Measurements from ENCODE around the gene PPP1R37. TPM values are rescaled to one million over a fixed set of nuclear protein-coding genes. Genes with fewer than 3 reads are reported as not detected.

The PPP1R37 gene
- total RNA-seq, 2 donors from 2014 or later = 19.6 to 22.6 TPM

- DNase-seq (ENCODE audit: low spot score) (no peak), ATAC-seq (ENCODE audit: insufficient number of reproducible peaks, low FRiP score, low read depth) (no peak)
- Histone ChIP-seq H3K9me3 (no peaks in the 10 kb centered on the region), H3K4me3 (no peak overlapping the region), H3K27me3 (replicated peaks; ENCODE audit: insufficient read depth) (no peaks in the 10 kb centered on the region), H3K27ac (no peak overlapping the region), H3K4me1 (ENCODE audit: control insufficient read depth in 1 of 2, low read depth in 2 of 2) (peaks cover 1 to 5% of the 10 kb centered on the region in 2 donors), H3K36me3 (peaks cover 31% of the 10 kb centered on the region)
- no peak for TF ChIP-seq CTCF (IDR thresholded peaks at IDR 0.05)
Observed at GRCh38 chr19:45071545-45071938, 21.4 kb upstream of the PPP1R37 start.

- ATAC-seq (ENCODE audit: insufficient number of reproducible peaks, low FRiP score, low read depth) (no peak), DNase-seq (ENCODE audit: low spot score) (no peak)
- Histone ChIP-seq H3K27me3 (replicated peaks; ENCODE audit: insufficient read depth) (no peaks in the 10 kb centered on the region), H3K36me3 (peaks cover 28% of the 10 kb centered on the region), H3K4me1 (ENCODE audit: control insufficient read depth in 1 of 2, low read depth in 2 of 2) (peaks cover 5 to 11% of the 10 kb centered on the region in 2 donors), H3K9me3 (no peaks in the 10 kb centered on the region), H3K4me3 (no peak overlapping the region), H3K27ac (no peak overlapping the region)
- TF ChIP-seq CTCF (IDR thresholded peaks at IDR 0.05) = no peak
Observed at GRCh38 chr19:45071969-45072790, 20.8 kb upstream of the PPP1R37 start.

GRCh38 chr19:45074744-45075300 is 18.2 kb upstream of the PPP1R37 start:
- no peaks in the 10 kb centered on the region for H3K9me3 ChIP-seq
- peaks cover 11% of the 10 kb centered on the region for H3K36me3 ChIP-seq
- H3K4me3 ChIP-seq = peak overlapping the region; percentile 71
- DNase-seq (ENCODE audit: low spot score) (no peak), ATAC-seq (ENCODE audit: insufficient number of reproducible peaks, low FRiP score, low read depth) (no peak)
- TF ChIP-seq CTCF (IDR thresholded peaks at IDR 0.05) = no peak
- no peaks in the 10 kb centered on the region for H3K27me3 ChIP-seq (replicated peaks; ENCODE audit: insufficient read depth)
- peaks cover 9 to 19% of the 10 kb centered on the region in 2 donors for H3K4me1 ChIP-seq (ENCODE audit: control insufficient read depth in 1 of 2, low read depth in 2 of 2)
- no peak overlapping the region for H3K27ac ChIP-seq

- Histone ChIP-seq H3K27me3 (replicated peaks; ENCODE audit: insufficient read depth) (no peaks in the 10 kb centered on the region), H3K9me3 (no peaks in the 10 kb centered on the region), H3K36me3 (peaks cover 4% of the 10 kb centered on the region), H3K4me3 (peak overlapping the region; percentile 71), H3K27ac (peak overlapping the region; percentile 38 to 55), H3K4me1 (ENCODE audit: control insufficient read depth in 1 of 2, low read depth in 2 of 2) (peaks cover 15 to 25% of the 10 kb centered on the region in 2 donors)
- no peak for TF ChIP-seq CTCF (IDR thresholded peaks at IDR 0.05)
- ATAC-seq (ENCODE audit: insufficient number of reproducible peaks, low FRiP score, low read depth) (no peak), DNase-seq (ENCODE audit: low spot score) (no peak)
Observed at GRCh38 chr19:45075301-45076028, 17.5 kb upstream of the PPP1R37 start.
